Frontal cortex (tissue), 4 donors: ENCODE results near the gene NID2. TPM values are rescaled to one million over a fixed set of nuclear protein-coding genes. Genes with fewer than 3 reads are reported as not detected.

ENCODE experiments used
- DNase-seq, 2 donors: peaks; one replicate each; pipeline ENCODE4 v3.0.0; 2012; ENCODE audit warnings: low spot score in 2 of 2
- FAIRE-seq: peaks from 2 replicates; lab custom pipeline; 2012; peaks lifted over from hg19 to GRCh38; lab: Jason Lieb, UNC
- total RNA-seq: library from RNA; depleted of rRNA; stranded (reverse); fragments of >200 nt; gene quantifications from one replicate; pipeline ENCODE4 v1.2.3, GENCODE V29; 2014
- donor health status: control.
- donor health status: control.
- donor health status: control.

The NID2 gene
- total RNA-seq, 1 donor from 2014 or later = 8.2 TPM

GRCh38 chr14:52031781-52032180 lies 37.1 kb downstream of the NID2 start:
- no peak for FAIRE-seq
- no peak for DNase-seq

GRCh38 chr14:52029881-52030280 lies 39.0 kb downstream of the NID2 start:
- DNase-seq (no peak), FAIRE-seq (no peak)

- no peak for FAIRE-seq
- peak in 1 of 2 donors; percentile 32 for DNase-seq
Measured at GRCh38 chr14:52026901-52027300, 42.0 kb downstream of the NID2 start.

- FAIRE-seq = no peak
- no peak for DNase-seq
Measured at GRCh38 chr14:52026017-52026660, 42.7 kb downstream of the NID2 start.

- FAIRE-seq = no peak
- no peak for DNase-seq
Measured at GRCh38 chr14:52025310-52025709, 43.5 kb downstream of the NID2 start.

- FAIRE-seq = no peak
- no peak for DNase-seq
Measured at GRCh38 chr14:52023518-52023917, 45.3 kb downstream of the NID2 start.

GRCh38 chr14:52021957-52022600 lies 46.8 kb downstream of the NID2 start:
- FAIRE-seq (no peak), DNase-seq (no peak)

GRCh38 chr14:52020866-52021717 lies 47.8 kb downstream of the NID2 start:
- FAIRE-seq = no peak
- DNase-seq = no peak

GRCh38 chr14:52020161-52020714 lies 48.6 kb downstream of the NID2 start:
- DNase-seq = no peak

GRCh38 chr14:52018970-52019369 lies 49.9 kb downstream of the NID2 start:
- FAIRE-seq (no peak), DNase-seq (no peak)

More at GRCh38 chr14:52020161-52020714, 48.6 kb downstream of the NID2 start:
- no peak for FAIRE-seq

GRCh38 chr14:52018252-52018651 lies 50.6 kb downstream of the NID2 start:
- no peak for FAIRE-seq
- no peak for DNase-seq

GRCh38 chr14:52015411-52016030 lies 53.3 kb downstream of the NID2 start:
- no peak for FAIRE-seq
- no peak for DNase-seq

- FAIRE-seq (peak; percentile 37), DNase-seq (peak in 1 of 2 donors; percentile 24)
Measured at GRCh38 chr14:52014601-52015267, 54.1 kb downstream of the NID2 start.

- DNase-seq (no peak), FAIRE-seq (no peak)
Measured at GRCh38 chr14:52013984-52014600, 54.8 kb downstream of the NID2 start.

- FAIRE-seq (no peak), DNase-seq (no peak)
Measured at GRCh38 chr14:52012635-52013034, 56.2 kb downstream of the NID2 start.

- DNase-seq = no peak
- FAIRE-seq = no peak
Measured at GRCh38 chr14:52011523-52011922, 57.3 kb downstream of the NID2 start.

- DNase-seq (no peak), FAIRE-seq (no peak)
Measured at GRCh38 chr14:52010173-52010693, 58.6 kb downstream of the NID2 start.

GRCh38 chr14:52008136-52008535 lies 60.7 kb downstream of the NID2 start:
- FAIRE-seq (no peak), DNase-seq (no peak)

- DNase-seq (no peak), FAIRE-seq (no peak)
Measured at GRCh38 chr14:52007637-52008036, 61.2 kb downstream of the NID2 start.
